Body of pancreas (tissue), 4 donors: ENCODE measurements around the gene CAVIN1. TPM values are rescaled to one million over a fixed set of nuclear protein-coding genes. Genes with fewer than 3 reads are reported as not detected.
"Not testable (repeated sequence)": the region's sequence is repeated elsewhere in the genome, so short reads cannot be mapped to it uniquely, and the experiment has no call there.

Source experiments
- ATAC-seq: fragments of 150-250 bp; one replicate; pipeline ENCODE4 v1.9.1; 2016
- DNase-seq, 4 donors: peaks; one replicate each; pipeline ENCODE4 v3.0.0-alpha.2; 2019
- H3K27ac ChIP-seq, 4 donors: fragments of 200-600 bp; sonication (generic); 1 replicate in 3 of 4; 2 replicates in 1 of 4; pipeline versions ENCODE4 v1.5.1 to v1.6.1; 2016 to 2019; ENCODE audit warnings: mild to moderate bottlenecking in 1 of 4, mixed read lengths in 1 of 4, moderate library complexity in 1 of 4
- H3K27me3 ChIP-seq, 2 donors: fragments of 200-600 bp; sonication (generic); one replicate each; pipeline ENCODE4 v1.6.0; 2016; ENCODE audit warnings: mild to moderate bottlenecking in 1 of 2
- H3K36me3 ChIP-seq, 2 donors: fragments of 200-600 bp; sonication (generic); replicated peaks in 1 of 2; 2 replicates each; pipeline ENCODE4 v1.5.1; 2016; ENCODE audit warnings: low read depth in 2 of 2; ENCODE audit not compliant: insufficient read depth in 1 of 2
- H3K4me1 ChIP-seq: fragments of 200-600 bp; sonication (generic); one replicate; pipeline ENCODE4 v1.6.0; 2016
- H3K4me3 ChIP-seq, 2 donors: fragments of 200-600 bp; sonication (generic); 1 replicate in 1 of 2; 2 replicates in 1 of 2; pipeline ENCODE4 v1.5.1; 2016 to 2019
- H3K9me3 ChIP-seq, 3 donors: fragments of 200-600 bp; sonication (generic); 1 replicate in 2 of 3; 2 replicates in 1 of 3; pipeline ENCODE4 v1.5.1; 2016
- POLR2A ChIP-seq, 3 donors: fragments of 450-650 bp; IDR thresholded peaks; one replicate each; pipeline ENCODE4 v1.6.1; 2016; ENCODE audit warnings: antibody characterized with exemption in 3 of 3, mild to moderate bottlenecking in 2 of 3
- WGBS, 2 donors: methylation state at CpG; one replicate each; pipeline ENCODE4 v1.1.5; 2017; 5-methylcytosine and 5-hydroxymethylcytosine counted together
- intact Hi-C: fragments of 100-400 bp; cut with DNase I; formaldehyde crosslinking; loops from one replicate; pipeline ENCODE4 v1.15.1; 2023
- small RNA-seq: library from RNA; depleted of rRNA; stranded (forward); fragments of <200 nt; gene quantifications from one replicate; pipeline ENCODE3, GENCODE V24; 2016
- total RNA-seq, 2 donors: library from RNA; depleted of rRNA; stranded (reverse); fragments of >200 nt; gene quantifications; one replicate each; pipeline ENCODE4 v1.1.0, GENCODE V29; 2016
- TF ChIP-seq, protein P1 (sequence below), 7 experiments: fragments of 450-650 bp in 4 of 7; fragments of 200-600 bp in 3 of 7; sonication (generic) in 3 of 7; IDR thresholded peaks; one replicate each; pipeline ENCODE4 v1.5.1; 2016 to 2019; ENCODE audit warnings: antibody characterized with exemption in 7 of 7

The CAVIN1 gene
- total RNA-seq, 2 donors from 2014 or later, result 63.3 to 75.8 TPM

- no peak for TF ChIP-seq POLR2A (IDR thresholded peaks at IDR 0.05)
- TF ChIP-seq, protein P1, sequence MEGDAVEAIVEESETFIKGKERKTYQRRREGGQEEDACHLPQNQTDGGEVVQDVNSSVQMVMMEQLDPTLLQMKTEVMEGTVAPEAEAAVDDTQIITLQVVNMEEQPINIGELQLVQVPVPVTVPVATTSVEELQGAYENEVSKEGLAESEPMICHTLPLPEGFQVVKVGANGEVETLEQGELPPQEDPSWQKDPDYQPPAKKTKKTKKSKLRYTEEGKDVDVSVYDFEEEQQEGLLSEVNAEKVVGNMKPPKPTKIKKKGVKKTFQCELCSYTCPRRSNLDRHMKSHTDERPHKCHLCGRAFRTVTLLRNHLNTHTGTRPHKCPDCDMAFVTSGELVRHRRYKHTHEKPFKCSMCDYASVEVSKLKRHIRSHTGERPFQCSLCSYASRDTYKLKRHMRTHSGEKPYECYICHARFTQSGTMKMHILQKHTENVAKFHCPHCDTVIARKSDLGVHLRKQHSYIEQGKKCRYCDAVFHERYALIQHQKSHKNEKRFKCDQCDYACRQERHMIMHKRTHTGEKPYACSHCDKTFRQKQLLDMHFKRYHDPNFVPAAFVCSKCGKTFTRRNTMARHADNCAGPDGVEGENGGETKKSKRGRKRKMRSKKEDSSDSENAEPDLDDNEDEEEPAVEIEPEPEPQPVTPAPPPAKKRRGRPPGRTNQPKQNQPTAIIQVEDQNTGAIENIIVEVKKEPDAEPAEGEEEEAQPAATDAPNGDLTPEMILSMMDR (IDR thresholded peaks at IDR 0.05), result no peak
- 46 to 76% methylated on average over 2 of the region's 2 CpGs for WGBS, 2 donors
- H3K27me3 ChIP-seq, result no peaks in the 10 kb centered on the region
- ATAC-seq (peak; percentile 41), DNase-seq (no peak)
- no peaks in the 10 kb centered on the region for H3K9me3 ChIP-seq
- H3K4me3 ChIP-seq, result no peak overlapping the region
- intact Hi-C loops, result no loop called here
- H3K36me3 ChIP-seq, result no peaks in the 10 kb centered on the region
- H3K27ac ChIP-seq, result peak overlapping the region in 1 of 4 donors; percentile 39
- H3K4me1 ChIP-seq, result peaks cover 38% of the 10 kb centered on the region
These were observed 61.3 kb downstream of the CAVIN1 start for GRCh38 chr17:42361781-42362186.

- 100% methylated on average over 2 of the region's 2 CpGs for WGBS, 2 donors
- H3K27ac ChIP-seq, ATAC-seq, H3K27me3 ChIP-seq, intact Hi-C loops, H3K36me3 ChIP-seq, H3K4me3 ChIP-seq, H3K9me3 ChIP-seq: not testable (repeated sequence)
- peak; percentile 34 to 59 (median 52) for DNase-seq
- peaks cover 31% of the 10 kb centered on the region for H3K4me1 ChIP-seq
These were observed 62.7 kb downstream of the CAVIN1 start for GRCh38 chr17:42360388-42360787.

- no peak overlapping the region for H3K4me3 ChIP-seq
- DNase-seq, result no peak
These were observed 63.9 kb downstream of the CAVIN1 start for GRCh38 chr17:42359133-42359532.

DNA sequence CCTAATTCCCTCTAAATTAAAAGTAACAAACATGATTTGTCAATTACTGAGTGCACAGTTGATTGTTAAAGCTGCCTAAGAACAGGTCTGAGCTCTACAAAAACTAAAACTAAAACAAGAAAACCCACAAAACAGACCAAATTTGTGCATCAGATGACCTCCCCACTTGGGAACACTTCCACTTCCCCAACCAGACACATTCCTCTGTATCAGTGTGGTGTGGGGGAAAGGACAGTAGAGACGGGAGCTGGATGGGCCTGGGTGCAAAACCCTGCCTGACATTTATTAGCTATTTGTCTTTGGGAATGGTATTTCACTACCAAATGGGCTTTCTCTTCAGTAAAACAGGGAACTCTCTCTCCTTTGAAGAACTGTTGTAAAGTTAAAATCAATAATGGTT, 64.6 kb downstream of the CAVIN1 start:
- no peak for DNase-seq
- Histone ChIP-seq H3K27me3 (no peaks in the 10 kb centered on the region), H3K27ac (no peak overlapping the region), H3K36me3 (no peaks in the 10 kb centered on the region), H3K4me1 (peaks cover 31% of the 10 kb centered on the region), H3K4me3 (no peak overlapping the region), H3K9me3 (no peaks in the 10 kb centered on the region)
- intact Hi-C loops, result no loop called here
- 58 to 60% methylated on average over 1 of the region's 1 CpG for whole genome bisulfite sequencing, 2 donors
- no peak for ATAC-seq
- TF ChIP-seq POLR2A (IDR thresholded peaks at IDR 0.05), result no peak
- TF ChIP-seq, protein P1 (IDR thresholded peaks at IDR 0.05), result no peak

More at GRCh38 chr17:42359133-42359532, 63.9 kb downstream of the CAVIN1 start:
- Histone ChIP-seq H3K27ac (no peak overlapping the region), H3K4me1 (peaks cover 31% of the 10 kb centered on the region), H3K9me3 (no peaks in the 10 kb centered on the region), H3K27me3 (no peaks in the 10 kb centered on the region), H3K36me3 (no peaks in the 10 kb centered on the region)
- TF ChIP-seq, protein P1 (IDR thresholded peaks at IDR 0.05), result no peak
- TF ChIP-seq POLR2A (IDR thresholded peaks at IDR 0.05), result no peak
- no peak for ATAC-seq
- 84 to 94% methylated on average over 7 of the region's 7 CpGs for WGBS, 2 donors
- intact Hi-C loops, result no loop called here

DNA sequence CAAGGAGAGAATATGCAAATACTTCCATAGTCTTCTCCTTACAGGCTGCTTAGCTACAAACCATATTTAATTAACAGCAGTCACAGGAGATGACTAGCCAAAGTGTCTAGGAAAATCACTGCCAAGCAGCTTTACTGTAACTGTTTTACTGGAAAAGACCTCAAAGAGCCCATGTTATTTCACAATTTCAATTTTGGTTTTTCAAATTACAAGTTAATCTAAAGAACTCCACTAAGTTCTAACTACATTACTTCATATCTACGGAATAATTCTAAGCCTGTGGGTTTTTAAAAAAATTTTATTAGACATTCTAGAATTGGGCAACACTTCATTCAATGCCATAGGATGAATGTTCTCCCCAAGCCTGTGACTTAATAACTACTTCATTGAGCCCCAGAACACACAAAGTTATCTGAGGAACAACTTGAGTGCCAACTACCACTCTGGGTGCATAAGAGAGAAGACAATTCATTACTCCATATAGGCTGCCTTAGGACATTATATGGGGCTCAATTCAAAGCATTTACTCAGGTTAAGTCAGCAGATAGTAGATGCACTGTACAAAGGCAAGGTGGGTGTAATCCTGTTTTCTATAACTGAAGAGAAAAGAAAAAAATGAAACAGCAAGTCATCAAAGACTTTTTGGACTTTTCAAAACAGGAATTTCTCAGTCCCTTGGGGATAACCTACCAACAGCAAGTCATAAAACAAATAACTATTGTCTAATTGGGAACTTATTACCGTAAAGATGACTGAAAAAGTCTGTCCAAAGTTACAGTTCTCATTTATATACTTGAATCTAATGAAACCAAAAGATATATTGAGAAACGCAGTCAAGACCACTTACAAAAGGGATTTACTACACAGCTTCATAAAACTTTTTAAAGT, 67.9 kb downstream of the CAVIN1 start:
- Histone ChIP-seq H3K4me1 (peaks cover 14% of the 10 kb centered on the region), H3K4me3 (no peak overlapping the region), H3K27me3 (no peaks in the 10 kb centered on the region), H3K9me3 (no peaks in the 10 kb centered on the region), H3K27ac (no peak overlapping the region), H3K36me3 (no peaks in the 10 kb centered on the region)
- intact Hi-C loops, result no loop called here
- ATAC-seq (no peak), DNase-seq (no peak)
- no peak for TF ChIP-seq POLR2A (IDR thresholded peaks at IDR 0.05)
- TF ChIP-seq, protein P1 (IDR thresholded peaks at IDR 0.05), result no peak
- 62 to 67% methylated on average over 3 of the region's 3 CpGs for WGBS, 2 donors

Small RNA genes lying within 50 kb of the gene (small RNA-seq; reads per million reads assigned to genes)
- not detected for gene RNU7-97P

Other genes with a start within 250 kb of the CAVIN1 start
- not detected for gene KCNH4, start 242.1 kb downstream of the CAVIN1 start, total RNA-seq
- gene HCRT, start 237.8 kb downstream of the CAVIN1 start, total RNA-seq, result not detected
- gene GHDC, start 228.8 kb downstream of the CAVIN1 start, total RNA-seq, result 10 to 100 TPM; 35.8 to 42.2 TPM
- gene STAT5B, start 146.9 kb downstream of the CAVIN1 start, total RNA-seq, result 10 to 100 TPM; 35.3 TPM
- 10 to 100 TPM; 25.2 to 52.1 TPM for gene STAT5A, start 134.8 kb downstream of the CAVIN1 start, total RNA-seq
- gene STAT3, start 34.8 kb downstream of the CAVIN1 start, total RNA-seq, result 10 to 100 TPM; 79.4 to 99.5 TPM
- 10 to 100 TPM; 35.5 to 71.5 TPM for gene ATP6V0A1, start 35.6 kb upstream of the CAVIN1 start, total RNA-seq
- 100 to 1,000 TPM in 1 of 2 donors, 10 to 100 TPM in 1; 46.4 to 110 TPM for gene NAGLU, start 113.0 kb upstream of the CAVIN1 start, total RNA-seq
- 1 to 10 TPM in 1 of 2 donors, under 1 TPM in 1; 0.78 to 9.2 TPM for gene HSD17B1, start 129.7 kb upstream of the CAVIN1 start, total RNA-seq
- 10 to 100 TPM; 24.1 to 60.6 TPM for gene COASY, start 138.9 kb upstream of the CAVIN1 start, total RNA-seq
- 10 to 100 TPM; 24.9 to 28.7 TPM for gene MLX, start 143.8 kb upstream of the CAVIN1 start, total RNA-seq
- 1 to 10 TPM in 1 of 2 donors, not detected in 1; 2.1 TPM for gene PSMC3IP, start 154.5 kb upstream of the CAVIN1 start, total RNA-seq
- gene RETREG3, start 186.1 kb upstream of the CAVIN1 start, total RNA-seq, result 10 to 100 TPM; 36.9 to 42.0 TPM
- gene TUBG1, start 186.4 kb upstream of the CAVIN1 start, total RNA-seq, result 10 to 100 TPM; 17.4 to 23.1 TPM
- 10 to 100 TPM; 64.1 to 80.4 TPM for gene TUBG2, start 236.0 kb upstream of the CAVIN1 start, total RNA-seq